ENCODE data around the gene NOLC1. TPM values are rescaled to one million over a fixed set of nuclear protein-coding genes. Genes with fewer than 3 reads are reported as not detected.
A peak's percentile ranks its signal among the peaks of the same experiment; 100 is the strongest.

NOLC1 gene
- polyA plus RNA-seq, 2 donors = 25.4 to 46.5 TPM

- peak overlapping the region; percentile 93 to 97 for H3K27ac ChIP-seq (ENCODE audit: low read depth in 2 of 2, low read length in 1 of 2)
- 58 to 64% methylated on average over 6 of the region's 6 CpGs for WGBS, 2 donors
- H3K27me3 ChIP-seq (ENCODE audit: control insufficient read depth in 1 of 2, insufficient read depth in 2 of 2, low read length in 2 of 2) = no peaks in the 10 kb centered on the region
- H3K9me3 ChIP-seq (ENCODE audit: control insufficient read depth in 2 of 2, insufficient read depth in 1 of 2, low read depth in 1 of 2, low read length in 1 of 2) = no peaks in the 10 kb centered on the region
- no peaks in the 10 kb centered on the region for H3K36me3 ChIP-seq (ENCODE audit: control insufficient read depth in 2 of 2, insufficient read depth in 2 of 2, low read length in 1 of 2)
- no peak overlapping the region for H3K4me3 ChIP-seq (ENCODE audit: low read depth in 1 of 2, low read length in 2 of 2)
- peaks cover 6 to 18% of the 10 kb centered on the region in 2 donors for H3K4me1 ChIP-seq (ENCODE audit: control insufficient read depth in 2 of 2, insufficient read depth in 2 of 2, low read length in 1 of 2)
These were observed 30.3 kb upstream of the NOLC1 start for GRCh38 chr10:102121739-102122372.

GRCh38 chr10:102122450-102122849 lies 29.7 kb upstream of the NOLC1 start:
- peaks cover 6 to 14% of the 10 kb centered on the region in 2 donors for H3K4me1 ChIP-seq (ENCODE audit: control insufficient read depth in 2 of 2, insufficient read depth in 2 of 2, low read length in 1 of 2)
- no peaks in the 10 kb centered on the region for H3K36me3 ChIP-seq (ENCODE audit: control insufficient read depth in 2 of 2, insufficient read depth in 2 of 2, low read length in 1 of 2)
- no peaks in the 10 kb centered on the region for H3K27me3 ChIP-seq (ENCODE audit: control insufficient read depth in 1 of 2, insufficient read depth in 2 of 2, low read length in 2 of 2)
- no peak overlapping the region for H3K4me3 ChIP-seq (ENCODE audit: low read depth in 1 of 2, low read length in 2 of 2)
- peak overlapping the region in 1 of 2 donors; percentile 97 for H3K27ac ChIP-seq (ENCODE audit: low read depth in 2 of 2, low read length in 1 of 2)
- H3K9me3 ChIP-seq (ENCODE audit: control insufficient read depth in 2 of 2, insufficient read depth in 1 of 2, low read depth in 1 of 2, low read length in 1 of 2) = no peaks in the 10 kb centered on the region
- 97 to 100% methylated on average over 1 of the region's 1 CpG for WGBS, 2 donors

- H3K9me3 ChIP-seq (ENCODE audit: control insufficient read depth in 2 of 2, insufficient read depth in 1 of 2, low read depth in 1 of 2, low read length in 1 of 2) = no peaks in the 10 kb centered on the region
- no peaks in the 10 kb centered on the region for H3K36me3 ChIP-seq (ENCODE audit: control insufficient read depth in 2 of 2, insufficient read depth in 2 of 2, low read length in 1 of 2)
- H3K4me1 ChIP-seq (ENCODE audit: control insufficient read depth in 2 of 2, insufficient read depth in 2 of 2, low read length in 1 of 2) = peaks cover 0 to 8% of the 10 kb centered on the region in 2 donors
- H3K27ac ChIP-seq (ENCODE audit: low read depth in 2 of 2, low read length in 1 of 2) = no peak overlapping the region
- H3K4me3 ChIP-seq (ENCODE audit: low read depth in 1 of 2, low read length in 2 of 2) = no peak overlapping the region
- WGBS, 2 donors = 89 to 92% methylated on average over 3 of the region's 3 CpGs
- no peaks in the 10 kb centered on the region for H3K27me3 ChIP-seq (ENCODE audit: control insufficient read depth in 1 of 2, insufficient read depth in 2 of 2, low read length in 2 of 2)
These were observed 29.0 kb upstream of the NOLC1 start for GRCh38 chr10:102123223-102123622.

GRCh38 chr10:102131286-102132170 lies 20.7 kb upstream of the NOLC1 start:
- WGBS, 2 donors = 77 to 81% methylated on average over 8 of the region's 8 CpGs
- Histone ChIP-seq H3K4me3 (ENCODE audit: low read depth in 1 of 2, low read length in 2 of 2) (no peak overlapping the region), H3K9me3 (ENCODE audit: control insufficient read depth in 2 of 2, insufficient read depth in 1 of 2, low read depth in 1 of 2, low read length in 1 of 2) (no peaks in the 10 kb centered on the region), H3K27me3 (ENCODE audit: control insufficient read depth in 1 of 2, insufficient read depth in 2 of 2, low read length in 2 of 2) (no peaks in the 10 kb centered on the region), H3K36me3 (ENCODE audit: control insufficient read depth in 2 of 2, insufficient read depth in 2 of 2, low read length in 1 of 2) (no peaks in the 10 kb centered on the region), H3K4me1 (ENCODE audit: control insufficient read depth in 2 of 2, insufficient read depth in 2 of 2, low read length in 1 of 2) (peaks cover 4 to 9% of the 10 kb centered on the region in 2 donors), H3K27ac (ENCODE audit: low read depth in 2 of 2, low read length in 1 of 2) (peak overlapping the region in 1 of 2 donors; percentile 1)

GRCh38 chr10:102132193-102132562 lies 20.0 kb upstream of the NOLC1 start:
- Histone ChIP-seq H3K9me3 (ENCODE audit: control insufficient read depth in 2 of 2, insufficient read depth in 1 of 2, low read depth in 1 of 2, low read length in 1 of 2) (no peaks in the 10 kb centered on the region), H3K27ac (ENCODE audit: low read depth in 2 of 2, low read length in 1 of 2) (peak overlapping the region; percentile 57 to 72), H3K27me3 (ENCODE audit: control insufficient read depth in 1 of 2, insufficient read depth in 2 of 2, low read length in 2 of 2) (no peaks in the 10 kb centered on the region), H3K4me1 (ENCODE audit: control insufficient read depth in 2 of 2, insufficient read depth in 2 of 2, low read length in 1 of 2) (peaks cover 4 to 12% of the 10 kb centered on the region in 2 donors), H3K36me3 (ENCODE audit: control insufficient read depth in 2 of 2, insufficient read depth in 2 of 2, low read length in 1 of 2) (no peaks in the 10 kb centered on the region), H3K4me3 (ENCODE audit: low read depth in 1 of 2, low read length in 2 of 2) (peak overlapping the region in 1 of 2 donors; percentile 73)
- WGBS, 2 donors = 15 to 16% methylated on average over 8 of the region's 8 CpGs

- H3K27me3 ChIP-seq (ENCODE audit: control insufficient read depth in 1 of 2, insufficient read depth in 2 of 2, low read length in 2 of 2) = no peaks in the 10 kb centered on the region
- peaks cover 4 to 12% of the 10 kb centered on the region in 2 donors for H3K4me1 ChIP-seq (ENCODE audit: control insufficient read depth in 2 of 2, insufficient read depth in 2 of 2, low read length in 1 of 2)
- WGBS, 2 donors = 0% methylated on average over 64 of the region's 64 CpGs
- H3K9me3 ChIP-seq (ENCODE audit: control insufficient read depth in 2 of 2, insufficient read depth in 1 of 2, low read depth in 1 of 2, low read length in 1 of 2) = no peaks in the 10 kb centered on the region
- peak within 1 kb of the TSS; percentile 73 to 81 for H3K4me3 ChIP-seq (ENCODE audit: low read depth in 1 of 2, low read length in 2 of 2)
- peak within 1 kb of the TSS; percentile 88 to 89 for H3K27ac ChIP-seq (ENCODE audit: low read depth in 2 of 2, low read length in 1 of 2)
- no peaks in the 10 kb centered on the region for H3K36me3 ChIP-seq (ENCODE audit: control insufficient read depth in 2 of 2, insufficient read depth in 2 of 2, low read length in 1 of 2)
These were observed 19.4 kb upstream of the NOLC1 start, which contains the start of gene PPRC1 for GRCh38 chr10:102132563-102133372. Gene PPRC1 (plus strand): TSS chr10:102133040. CDS start chr10:102133069, 29 bp downstream.

DNA sequence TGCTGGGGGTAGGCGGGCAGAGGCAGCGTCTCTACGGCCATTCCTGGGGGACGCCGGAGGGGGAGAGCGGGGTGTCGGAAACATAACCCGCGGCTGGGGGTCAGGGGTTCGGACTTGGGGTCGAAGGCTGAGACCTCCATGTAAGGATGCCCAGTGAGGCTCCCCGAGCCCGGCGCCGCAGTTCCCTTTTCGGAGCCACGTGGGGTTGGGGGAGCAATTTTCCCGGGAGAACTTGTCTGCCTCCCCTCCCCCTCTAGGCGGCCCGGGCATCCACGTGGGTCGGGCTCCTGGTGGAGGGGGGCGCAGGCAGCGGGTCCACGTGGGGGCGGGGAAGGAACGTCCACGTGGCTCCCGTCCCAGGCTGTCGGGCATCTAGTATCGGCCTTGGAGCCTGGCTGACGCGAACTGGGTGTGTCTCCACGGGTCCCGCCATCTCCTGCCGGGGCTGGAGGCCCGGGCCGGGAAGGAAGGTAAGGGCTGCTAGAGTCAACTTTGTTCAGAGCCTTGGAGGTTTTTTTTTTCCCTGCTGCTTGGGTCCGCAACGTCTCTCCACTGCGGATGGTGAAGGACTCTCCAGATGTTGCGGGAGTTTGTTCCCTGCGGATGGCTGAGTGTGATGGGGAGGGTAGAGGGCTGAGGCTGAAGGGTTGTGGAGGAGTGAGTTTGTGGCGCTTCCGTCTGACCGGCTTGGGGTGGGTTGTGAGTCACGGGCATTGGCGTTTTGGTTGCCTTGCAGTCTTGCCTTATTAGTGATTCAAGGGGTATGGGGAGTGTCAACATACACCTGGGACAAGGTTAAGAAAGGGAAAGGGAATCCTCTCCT lies 18.6 kb upstream of the NOLC1 start:
- peaks cover 4 to 12% of the 10 kb centered on the region in 2 donors for H3K4me1 ChIP-seq (ENCODE audit: control insufficient read depth in 2 of 2, insufficient read depth in 2 of 2, low read length in 1 of 2)
- peaks cover 7% of the 10 kb centered on the region in 2 donors for H3K36me3 ChIP-seq (ENCODE audit: control insufficient read depth in 2 of 2, insufficient read depth in 2 of 2, low read length in 1 of 2)
- peak overlapping the region; percentile 73 to 81 for H3K4me3 ChIP-seq (ENCODE audit: low read depth in 1 of 2, low read length in 2 of 2)
- H3K27ac ChIP-seq (ENCODE audit: low read depth in 2 of 2, low read length in 1 of 2) = peak overlapping the region; percentile 88 to 89
- H3K9me3 ChIP-seq (ENCODE audit: control insufficient read depth in 2 of 2, insufficient read depth in 1 of 2, low read depth in 1 of 2, low read length in 1 of 2) = no peaks in the 10 kb centered on the region
- no peaks in the 10 kb centered on the region for H3K27me3 ChIP-seq (ENCODE audit: control insufficient read depth in 1 of 2, insufficient read depth in 2 of 2, low read length in 2 of 2)
- WGBS, 2 donors = 0% methylated on average over 40 to 48 of the region's 48 CpGs

GRCh38 chr10:102134416-102134815 lies 17.8 kb upstream of the NOLC1 start:
- H3K36me3 ChIP-seq (ENCODE audit: control insufficient read depth in 2 of 2, insufficient read depth in 2 of 2, low read length in 1 of 2) = peaks cover 14 to 15% of the 10 kb centered on the region in 2 donors
- peaks cover 4 to 12% of the 10 kb centered on the region in 2 donors for H3K4me1 ChIP-seq (ENCODE audit: control insufficient read depth in 2 of 2, insufficient read depth in 2 of 2, low read length in 1 of 2)
- peak overlapping the region in 1 of 2 donors; percentile 73 for H3K4me3 ChIP-seq (ENCODE audit: low read depth in 1 of 2, low read length in 2 of 2)
- 40 to 47% methylated on average over 2 of the region's 2 CpGs for WGBS, 2 donors
- H3K27ac ChIP-seq (ENCODE audit: low read depth in 2 of 2, low read length in 1 of 2) = peak overlapping the region in 1 of 2 donors; percentile 65
- H3K9me3 ChIP-seq (ENCODE audit: control insufficient read depth in 2 of 2, insufficient read depth in 1 of 2, low read depth in 1 of 2, low read length in 1 of 2) = no peaks in the 10 kb centered on the region
- H3K27me3 ChIP-seq (ENCODE audit: control insufficient read depth in 1 of 2, insufficient read depth in 2 of 2, low read length in 2 of 2) = no peaks in the 10 kb centered on the region
